Smooth muscle cell (in vitro differentiated cells): ENCODE results near the gene RAB40B. TPM values are rescaled to one million over a fixed set of nuclear protein-coding genes. Genes with fewer than 3 reads are reported as not detected.

ENCODE experiments used
- DNase-seq: peaks from one replicate; lab custom pipeline; 2025; ENCODE audit not compliant: unreplicated experiment; lab: John Stamatoyannopoulos, UW
- H2AFZ ChIP-seq: fragments of 200-600 bp; sonication (generic); 2 replicates; pipeline ENCODE4 v1.6.0; 2016; ENCODE audit warnings: antibody characterized with exemption, low read depth, mild to moderate bottlenecking
- H3F3A ChIP-seq: fragments of 200-600 bp; sonication (generic); 2 replicates; pipeline ENCODE4 v1.6.0; 2017; ENCODE audit warnings: antibody characterized with exemption, low read depth
- H3K27ac ChIP-seq: fragments of 200-600 bp; sonication (generic); 2 replicates; pipeline ENCODE4 v1.5.1; 2016; ENCODE audit warnings: low read depth, mild to moderate bottlenecking
- H3K27me3 ChIP-seq: fragments of 200-600 bp; sonication (generic); 2 replicates; pipeline ENCODE4 v1.6.1; 2016; ENCODE audit warnings: low read depth, mild to moderate bottlenecking
- H3K36me3 ChIP-seq: fragments of 200-600 bp; sonication (generic); 2 replicates; pipeline ENCODE4 v1.5.1; 2016; ENCODE audit warnings: low read depth
- H3K4me1 ChIP-seq: fragments of 200-600 bp; sonication (generic); 2 replicates; pipeline ENCODE4 v1.5.1; 2016; ENCODE audit warnings: low read depth
- H3K4me2 ChIP-seq: fragments of 200-600 bp; sonication (generic); 2 replicates; pipeline ENCODE4 v1.6.0; 2016; ENCODE audit warnings: mild to moderate bottlenecking
- H3K4me3 ChIP-seq: fragments of 200-600 bp; sonication (generic); 2 replicates; pipeline ENCODE4 v1.5.1; 2016; ENCODE audit warnings: mild to moderate bottlenecking
- H3K79me2 ChIP-seq: fragments of 200-600 bp; sonication (generic); 2 replicates; pipeline ENCODE4 v1.6.0; 2016; ENCODE audit warnings: low read depth, mild to moderate bottlenecking
- H3K9ac ChIP-seq: fragments of 200-600 bp; sonication (generic); 2 replicates; pipeline ENCODE4 v1.6.0; 2016; ENCODE audit warnings: low read depth
- H3K9me3 ChIP-seq: fragments of 200-600 bp; sonication (generic); replicated peaks from 2 replicates; pipeline ENCODE4 v1.5.1; 2016; ENCODE audit warnings: low read depth
- H4K20me1 ChIP-seq: fragments of 200-600 bp; sonication (generic); 2 replicates; pipeline ENCODE4 v1.6.0; 2016; ENCODE audit warnings: low read depth
- WGBS: methylation state at CpG from one replicate; pipeline ENCODE4 v1.1.7; 2016; ENCODE audit warnings: low lambda C conversion rate; 5-methylcytosine and 5-hydroxymethylcytosine counted together
- polyA plus RNA-seq: library from polyadenylated mRNA; unstranded; fragments of >200 nt; fragmentation: Nextera tagmentation; extraction: Ambion mirVana; gene quantifications from 2 replicates; pipeline ENCODE4 v1.2.1, GENCODE V29; 2016
- total RNA-seq: library from RNA; depleted of rRNA; stranded (reverse); fragments of >200 nt; gene quantifications from 2 replicates; pipeline ENCODE4 v1.2.3, GENCODE V29; 2014
- TF ChIP-seq, protein P1 (sequence below): fragments of 200-600 bp; sonication (generic); IDR thresholded peaks from 2 replicates; pipeline ENCODE4 v1.5.1; 2017; ENCODE audit warnings: borderline replicate concordance, mild to moderate bottlenecking, antibody characterized with exemption; ENCODE audit not compliant: insufficient read depth, poor library complexity, severe bottlenecking

Gene RAB40B
- total and polyA plus RNA-seq, 2 experiments from 2014 or later: 12.0 to 16.0 TPM

DNA sequence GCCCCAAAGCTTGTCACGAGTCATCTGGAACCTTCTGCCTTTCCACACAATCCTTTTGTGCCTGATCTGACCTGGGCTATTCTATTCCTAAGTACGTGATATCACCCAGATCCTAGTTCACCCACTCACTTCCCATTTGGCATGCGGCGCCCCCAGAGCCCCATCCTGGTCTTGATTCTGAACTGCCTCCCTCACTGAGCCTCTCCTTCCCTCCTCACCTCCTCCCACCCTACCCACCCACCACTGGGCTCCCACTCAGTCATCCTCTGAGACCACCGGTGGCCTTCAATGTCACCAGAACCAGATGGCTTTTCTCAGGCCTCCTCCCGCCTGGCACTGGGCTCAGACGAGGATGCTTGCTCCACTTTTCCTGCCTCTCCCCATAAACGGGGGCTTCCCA lies 68.8 kb downstream of the RAB40B start:
- Histone ChIP-seq H3K4me3 (no peak overlapping the region), H3K4me1 (no peaks in the 10 kb centered on the region), H2AFZ (no peak overlapping the region), H3K79me2 (peaks cover 50% of the 10 kb centered on the region), H3K27me3 (no peaks in the 10 kb centered on the region), H3K27ac (no peak overlapping the region), H4K20me1 (peaks cover 77% of the 10 kb centered on the region), H3F3A (no peaks in the 10 kb centered on the region), H3K4me2 (no peak overlapping the region), H3K9me3 (no peaks in the 10 kb centered on the region), H3K36me3 (peaks cover 12% of the 10 kb centered on the region), H3K9ac (no peak overlapping the region)
- WGBS: 85% methylated on average over 7 of the region's 8 CpGs
- TF ChIP-seq, protein P1, sequence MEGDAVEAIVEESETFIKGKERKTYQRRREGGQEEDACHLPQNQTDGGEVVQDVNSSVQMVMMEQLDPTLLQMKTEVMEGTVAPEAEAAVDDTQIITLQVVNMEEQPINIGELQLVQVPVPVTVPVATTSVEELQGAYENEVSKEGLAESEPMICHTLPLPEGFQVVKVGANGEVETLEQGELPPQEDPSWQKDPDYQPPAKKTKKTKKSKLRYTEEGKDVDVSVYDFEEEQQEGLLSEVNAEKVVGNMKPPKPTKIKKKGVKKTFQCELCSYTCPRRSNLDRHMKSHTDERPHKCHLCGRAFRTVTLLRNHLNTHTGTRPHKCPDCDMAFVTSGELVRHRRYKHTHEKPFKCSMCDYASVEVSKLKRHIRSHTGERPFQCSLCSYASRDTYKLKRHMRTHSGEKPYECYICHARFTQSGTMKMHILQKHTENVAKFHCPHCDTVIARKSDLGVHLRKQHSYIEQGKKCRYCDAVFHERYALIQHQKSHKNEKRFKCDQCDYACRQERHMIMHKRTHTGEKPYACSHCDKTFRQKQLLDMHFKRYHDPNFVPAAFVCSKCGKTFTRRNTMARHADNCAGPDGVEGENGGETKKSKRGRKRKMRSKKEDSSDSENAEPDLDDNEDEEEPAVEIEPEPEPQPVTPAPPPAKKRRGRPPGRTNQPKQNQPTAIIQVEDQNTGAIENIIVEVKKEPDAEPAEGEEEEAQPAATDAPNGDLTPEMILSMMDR: no peak
- DNase-seq: no peak

DNA sequence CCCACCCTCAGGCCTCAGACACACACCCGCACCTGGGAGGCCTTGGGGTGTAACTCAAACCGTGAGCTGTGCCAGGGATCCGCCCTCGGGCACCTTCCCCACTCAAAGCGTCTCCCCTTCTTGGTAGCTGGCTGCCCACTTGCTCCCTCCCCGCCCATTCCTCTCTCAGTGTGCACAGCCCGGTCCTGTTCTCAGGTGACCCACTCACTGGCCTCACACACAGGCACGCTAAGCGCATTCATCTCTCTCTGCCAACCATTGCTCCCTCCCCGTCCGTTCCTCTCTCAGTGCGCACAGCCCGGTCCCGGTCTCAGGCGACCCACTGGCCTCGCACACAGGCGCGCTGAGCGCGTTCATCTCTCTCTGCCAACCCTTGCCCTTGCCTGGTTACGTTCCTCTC lies 71.1 kb downstream of the RAB40B start:
- Histone ChIP-seq H3K4me2 (no peak overlapping the region), H3K79me2 (peaks cover 31% of the 10 kb centered on the region), H3K4me1 (no peaks in the 10 kb centered on the region), H3K36me3 (peaks cover 14% of the 10 kb centered on the region), H3K4me3 (no peak overlapping the region), H3K9me3 (no peaks in the 10 kb centered on the region), H3K9ac (no peak overlapping the region), H3K27me3 (no peaks in the 10 kb centered on the region), H3K27ac (no peak overlapping the region), H3F3A (no peaks in the 10 kb centered on the region), H4K20me1 (peaks cover 71% of the 10 kb centered on the region), H2AFZ (no peak overlapping the region)
- TF ChIP-seq, protein P1: no peak
- 97% methylated on average over 21 of the region's 21 CpGs for WGBS
- no peak for DNase-seq

DNA sequence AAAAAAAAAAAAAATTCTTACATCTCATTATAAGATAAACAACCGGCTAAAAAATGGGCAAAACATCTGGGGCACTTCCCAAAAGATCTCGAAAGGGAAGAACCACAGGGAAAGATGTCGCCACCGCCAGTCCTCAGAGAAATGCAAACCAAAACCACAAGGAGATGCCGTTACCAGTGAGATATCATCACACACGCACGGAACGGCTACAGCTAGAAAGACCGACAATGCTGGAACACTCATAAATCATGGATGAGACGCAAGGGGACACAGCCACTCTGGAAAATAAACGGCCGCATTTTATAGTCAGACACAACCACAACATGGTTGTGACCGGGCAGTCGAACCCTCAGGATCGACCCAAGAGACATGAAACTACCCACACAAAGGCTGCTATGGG lies 74.8 kb downstream of the RAB40B start:
- H3K27ac ChIP-seq: no peak overlapping the region
- no peaks in the 10 kb centered on the region for H3K27me3 ChIP-seq
- no peaks in the 10 kb centered on the region for H3K4me1 ChIP-seq
- TF ChIP-seq, protein P1: no peak
- no peaks in the 10 kb centered on the region for H3F3A ChIP-seq
- no peak for DNase-seq
- H2AFZ ChIP-seq: no peak overlapping the region
- no peaks in the 10 kb centered on the region for H3K9me3 ChIP-seq
- peaks cover 62% of the 10 kb centered on the region for H4K20me1 ChIP-seq
- peaks cover 23% of the 10 kb centered on the region for H3K36me3 ChIP-seq
- H3K4me2 ChIP-seq: no peak overlapping the region
- no peak overlapping the region for H3K4me3 ChIP-seq
- 91% methylated on average over 15 of the region's 15 CpGs for WGBS
- H3K9ac ChIP-seq: no peak overlapping the region
- H3K79me2 ChIP-seq: peaks cover 6% of the 10 kb centered on the region

DNA sequence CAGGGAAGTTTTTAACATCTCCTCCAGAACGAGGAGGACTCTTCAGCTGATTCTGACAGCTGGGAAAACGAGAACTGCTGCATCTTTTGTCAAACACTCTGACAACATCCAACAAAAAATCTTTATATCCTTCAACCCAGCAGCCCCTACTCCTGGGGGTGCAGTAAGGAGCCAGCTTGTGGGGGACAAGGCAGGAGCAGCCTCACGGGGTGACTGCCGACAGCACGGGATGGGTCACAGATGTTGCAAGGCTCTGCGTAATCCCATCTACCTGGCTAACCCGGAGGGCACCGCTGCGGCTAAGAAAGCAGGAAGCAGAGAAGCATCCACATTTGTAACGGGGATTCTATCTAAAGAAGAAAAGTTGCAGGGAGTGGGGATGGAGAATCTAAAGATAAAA lies 78.9 kb downstream of the RAB40B start:
- Histone ChIP-seq H3F3A (no peaks in the 10 kb centered on the region), H3K27me3 (no peaks in the 10 kb centered on the region), H3K27ac (no peak overlapping the region), H3K79me2 (no peaks in the 10 kb centered on the region), H3K9ac (no peak overlapping the region), H3K4me1 (no peaks in the 10 kb centered on the region), H2AFZ (no peak overlapping the region), H3K9me3 (no peaks in the 10 kb centered on the region), H3K36me3 (peaks cover 17% of the 10 kb centered on the region), H3K4me2 (no peak overlapping the region), H3K4me3 (no peak overlapping the region), H4K20me1 (peaks cover 39% of the 10 kb centered on the region)
- WGBS: 87% methylated on average over 10 of the region's 10 CpGs
- TF ChIP-seq, protein P1: no peak
- no peak for DNase-seq
